Fibroblast of mammary gland (primary cell): ENCODE data around the gene ATP6V1C2.

Experiments used
- DNase-seq: peaks from one replicate; pipeline ENCODE4 v3.0.0-alpha.2; 2010; ENCODE audit warnings: low read depth
- H3K4me3 ChIP-seq: 2 replicates; pipeline ENCODE4 v1.5.1; 2011; ENCODE audit warnings: low read depth, mild to moderate bottlenecking, low read length, moderate library complexity; ENCODE audit not compliant: control insufficient read depth
- CTCF ChIP-seq: conservative IDR thresholded peaks from 2 replicates; pipeline ENCODE4 v1.5.1; 2011; ENCODE audit warnings: low read depth, low read length, inconsistent platforms; ENCODE audit not compliant: control insufficient read depth, insufficient read depth

The ATP6V1C2 gene

GRCh38 chr2:10833021-10833420 lies 111.6 kb downstream of the ATP6V1C2 start:
- no peak for TF ChIP-seq CTCF
- no peak overlapping the region for H3K4me3 ChIP-seq
- no peak for DNase-seq

- H3K4me3 ChIP-seq: no peak overlapping the region
- DNase-seq: no peak
- no peak for TF ChIP-seq CTCF
Observed at GRCh38 chr2:10834068-10834655, 112.7 kb downstream of the ATP6V1C2 start.
